HepG2 (cell line): ENCODE results near the gene CD248. TPM values are rescaled to one million over a fixed set of nuclear protein-coding genes. Genes with fewer than 3 reads are reported as not detected.

Source experiments
- CERS6 ChIP-seq: sonication (generic); formaldehyde crosslinking; IDR thresholded peaks from 2 replicates; pipeline ENCODE4 v1.5.0; 2020; ENCODE audit warnings: missing genetic modification reagents
- HNF1B ChIP-seq: sonication (generic); formaldehyde crosslinking; IDR thresholded peaks from 2 replicates; pipeline ENCODE4 v1.5.1; 2020; ENCODE audit warnings: mild to moderate bottlenecking, moderate library complexity, missing genetic modification reagents
- HNRNPL ChIP-seq: fragments of 200-400 bp; formaldehyde crosslinking; IDR thresholded peaks from 2 replicates; pipeline ENCODE4 v1.6.1; 2017; ENCODE audit warnings: mild to moderate bottlenecking, low read depth, low read length
- HOXA3 ChIP-seq: sonication (generic); formaldehyde crosslinking; IDR thresholded peaks from 2 replicates; pipeline ENCODE4 v1.5.0; 2020; ENCODE audit warnings: missing genetic modification reagents
- ISL2 ChIP-seq: sonication (generic); formaldehyde crosslinking; IDR thresholded peaks from 2 replicates; pipeline ENCODE4 v1.5.0; 2020; ENCODE audit warnings: missing genetic modification reagents
- REST ChIP-seq, 2 experiments: IDR thresholded peaks; 2 replicates each; pipeline ENCODE4 v1.6.1; 2011 to 2012; ENCODE audit warnings: low read length in 2 of 2, borderline replicate concordance in 1 of 2, low read depth in 1 of 2, mild to moderate bottlenecking in 1 of 2, moderate library complexity in 1 of 2
- SNAI1 ChIP-seq: sonication (generic); formaldehyde crosslinking; IDR thresholded peaks from 2 replicates; pipeline ENCODE4 v1.5.0; 2020; ENCODE audit warnings: mild to moderate bottlenecking, missing genetic modification reagents, borderline replicate concordance
- TERF1 ChIP-seq: sonication (generic); formaldehyde crosslinking; IDR thresholded peaks from 2 replicates; pipeline ENCODE4 v1.8.0; 2022; ENCODE audit warnings: mild to moderate bottlenecking, missing genetic modification reagents, moderate library complexity
- ZNF138 ChIP-seq: sonication (generic); formaldehyde crosslinking; IDR thresholded peaks from 2 replicates; pipeline ENCODE4 v1.5.0; 2020; ENCODE audit warnings: mild to moderate bottlenecking, low read depth, missing genetic modification reagents
- ZNF572 ChIP-seq: sonication (generic); formaldehyde crosslinking; IDR thresholded peaks from 2 replicates; pipeline ENCODE4 v1.5.1; 2020; ENCODE audit warnings: mild to moderate bottlenecking, missing genetic modification reagents
- ZNF616 ChIP-seq: sonication (generic); formaldehyde crosslinking; IDR thresholded peaks from 2 replicates; pipeline ENCODE4 v1.5.0; 2020; ENCODE audit warnings: low read depth, mild to moderate bottlenecking, missing genetic modification reagents
- polyA plus RNA-seq, 8 experiments: library from polyadenylated mRNA; depleted of rRNA in 3 of 8; stranded (reverse) in 7 of 8; unstranded in 1 of 8; fragments of >200 nt; fragmentation: Illumina TruSeq in 4 of 8; extraction: Trizol in 4 of 8; gene quantifications; 2 replicates each; pipeline versions ENCODE4 v1.2.1 to v1.2.3, GENCODE V29; 2011 to 2016; ENCODE audit warnings: low read depth in 4 of 8, missing spikeins in 1 of 8, mixed read lengths in 1 of 8; ENCODE audit not compliant: insufficient read depth in 1 of 8
- total RNA-seq, 5 experiments: library from RNA; depleted of rRNA; stranded (reverse); fragments of >200 nt; fragmentation: Illumina TruSeq; extraction: Trizol; gene quantifications; 2 replicates each; pipeline ENCODE4 v1.2.3, GENCODE V29; 2016; ENCODE audit warnings: low read depth in 1 of 5
- TF ChIP-seq, protein P1 (sequence below): sonication (generic); formaldehyde crosslinking; IDR thresholded peaks from 2 replicates; pipeline ENCODE4 v1.5.0; 2020; ENCODE audit warnings: mild to moderate bottlenecking, missing genetic modification reagents, borderline replicate concordance

The CD248 gene
- total and polyA plus RNA-seq, 2 of the 13 experiments (the other 11 are each of a cell fraction or from before 2014, with no cell fraction given): 0.25 to 0.35 TPM

- TF ChIP-seq, protein P1, sequence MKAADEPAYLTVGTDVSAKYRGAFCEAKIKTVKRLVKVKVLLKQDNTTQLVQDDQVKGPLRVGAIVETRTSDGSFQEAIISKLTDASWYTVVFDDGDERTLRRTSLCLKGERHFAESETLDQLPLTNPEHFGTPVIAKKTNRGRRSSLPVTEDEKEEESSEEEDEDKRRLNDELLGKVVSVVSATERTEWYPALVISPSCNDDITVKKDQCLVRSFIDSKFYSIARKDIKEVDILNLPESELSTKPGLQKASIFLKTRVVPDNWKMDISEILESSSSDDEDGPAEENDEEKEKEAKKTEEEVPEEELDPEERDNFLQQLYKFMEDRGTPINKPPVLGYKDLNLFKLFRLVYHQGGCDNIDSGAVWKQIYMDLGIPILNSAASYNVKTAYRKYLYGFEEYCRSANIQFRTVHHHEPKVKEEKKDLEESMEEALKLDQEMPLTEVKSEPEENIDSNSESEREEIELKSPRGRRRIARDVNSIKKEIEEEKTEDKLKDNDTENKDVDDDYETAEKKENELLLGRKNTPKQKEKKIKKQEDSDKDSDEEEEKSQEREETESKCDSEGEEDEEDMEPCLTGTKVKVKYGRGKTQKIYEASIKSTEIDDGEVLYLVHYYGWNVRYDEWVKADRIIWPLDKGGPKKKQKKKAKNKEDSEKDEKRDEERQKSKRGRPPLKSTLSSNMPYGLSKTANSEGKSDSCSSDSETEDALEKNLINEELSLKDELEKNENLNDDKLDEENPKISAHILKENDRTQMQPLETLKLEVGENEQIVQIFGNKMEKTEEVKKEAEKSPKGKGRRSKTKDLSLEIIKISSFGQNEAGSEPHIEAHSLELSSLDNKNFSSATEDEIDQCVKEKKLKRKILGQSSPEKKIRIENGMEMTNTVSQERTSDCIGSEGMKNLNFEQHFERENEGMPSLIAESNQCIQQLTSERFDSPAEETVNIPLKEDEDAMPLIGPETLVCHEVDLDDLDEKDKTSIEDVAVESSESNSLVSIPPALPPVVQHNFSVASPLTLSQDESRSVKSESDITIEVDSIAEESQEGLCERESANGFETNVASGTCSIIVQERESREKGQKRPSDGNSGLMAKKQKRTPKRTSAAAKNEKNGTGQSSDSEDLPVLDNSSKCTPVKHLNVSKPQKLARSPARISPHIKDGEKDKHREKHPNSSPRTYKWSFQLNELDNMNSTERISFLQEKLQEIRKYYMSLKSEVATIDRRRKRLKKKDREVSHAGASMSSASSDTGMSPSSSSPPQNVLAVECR: no peak
- TF ChIP-seq REST (IDR thresholded peaks at IDR 0.05; ENCODE audit: borderline replicate concordance in 1 of 2, low read depth in 1 of 2, low read length in 2 of 2) (0 out of 4 replicates have a peak, but pooled peaks of 1 of the 2 experiments have one; percentile 7), HNF1B (peak; percentile 69), ZNF572 (peak; percentile 94; the same call in 1 of the 2 replicates), HNRNPL (peak; percentile 60; the same call in 1 of the 2 replicates), ISL2 (CRISPR knock-in tag) (peak; percentile 57; the same call in 1 of the 2 replicates), ZNF138 (CRISPR knock-in tag) (peak; percentile 80; the same call in 1 of the 2 replicates), SNAI1 (CRISPR knock-in tag) (0 out of 2 replicates have a peak, but pooled peaks have one; percentile 49), TERF1 (CRISPR knock-in tag) (no peak), HOXA3 (CRISPR knock-in tag) (peak; percentile 38; the same call in 1 of the 2 replicates), CERS6 (CRISPR knock-in tag) (peak; percentile 81; the same call in 1 of the 2 replicates), ZNF616 (CRISPR knock-in tag) (peak; percentile 19; the same call in 1 of the 2 replicates)
These were observed 29.9 kb upstream of the CD248 start (continued) for GRCh38 chr11:66346476-66347424.
